Heart left ventricle (tissue), 16 donors: ENCODE measurements around the gene THAP4. TPM values are rescaled to one million over a fixed set of nuclear protein-coding genes. Genes with fewer than 3 reads are reported as not detected.

Source experiments
- ATAC-seq, 4 donors: fragments of 200-7000 bp; cut with Tn5 transposase; one replicate each; pipeline ENCODE4 v1.9.1; 2020 to 2022; ENCODE audit warnings: moderate library complexity in 4 of 4, mild to moderate bottlenecking in 3 of 4, moderate number of reproducible peaks in 1 of 4
- DNase-seq, 5 donors: peaks; one replicate each; pipeline ENCODE4 v3.0.0-alpha.2; 2020
- H3K27ac ChIP-seq, 12 donors: fragments of 200-600 bp; sonication (generic) in 4 of 12; one replicate each; pipeline versions ENCODE4 v1.5.0 to v1.8.0; 2016 to 2022; ENCODE audit warnings: mild to moderate bottlenecking in 2 of 12
- H3K27me3 ChIP-seq, 9 donors: fragments of 200-600 bp; sonication (generic) in 2 of 9; one replicate each; pipeline versions ENCODE4 v1.5.1 to v1.8.0; 2016 to 2022; ENCODE audit warnings: mild to moderate bottlenecking in 3 of 9
- H3K36me3 ChIP-seq, 9 donors: fragments of 200-600 bp; sonication (generic) in 2 of 9; one replicate each; pipeline versions ENCODE4 v1.5.0 to v1.8.0; 2018 to 2022; ENCODE audit warnings: mild to moderate bottlenecking in 2 of 9
- H3K4me1 ChIP-seq, 12 donors: fragments of 200-600 bp; sonication (generic) in 4 of 12; one replicate each; pipeline versions ENCODE4 v1.5.0 to v1.8.0; 2016 to 2022; ENCODE audit warnings: mild to moderate bottlenecking in 3 of 12
- H3K4me3 ChIP-seq, 12 donors: fragments of 200-600 bp; sonication (generic) in 4 of 12; one replicate each; pipeline versions ENCODE4 v1.5.0 to v1.8.0; 2017 to 2022; ENCODE audit warnings: mild to moderate bottlenecking in 9 of 12, moderate library complexity in 4 of 12
- H3K9me3 ChIP-seq, 12 donors: fragments of 200-600 bp; sonication (generic) in 4 of 12; one replicate each; pipeline versions ENCODE4 v1.5.0 to v1.8.0; 2016 to 2022; ENCODE audit warnings: mild to moderate bottlenecking in 1 of 12
- CTCF ChIP-seq, 12 donors: fragments of 200-600 bp; sonication (generic) in 4 of 12; IDR thresholded peaks; one replicate each; pipeline versions ENCODE4 v1.5.0 to v1.8.0; 2018 to 2022; ENCODE audit warnings: antibody characterized with exemption in 12 of 12, mild to moderate bottlenecking in 5 of 12
- POLR2A ChIP-seq, 2 donors: fragments of 450-650 bp; IDR thresholded peaks; one replicate each; pipeline ENCODE4 v1.6.1; 2017; ENCODE audit warnings: antibody characterized with exemption in 2 of 2, mild to moderate bottlenecking in 2 of 2, moderate library complexity in 2 of 2
- WGBS, 4 donors: extraction: QIAGEN DNeasy Blood & Tissue Kit in 2 of 4; methylation state at CpG; one replicate each; pipeline versions ENCODE4 v1.1.5 to v1.1.7; 2013 to 2018; 5-methylcytosine and 5-hydroxymethylcytosine counted together
- intact Hi-C, 10 donors: fragments of 100-400 bp; cut with DNase I; formaldehyde crosslinking; loops; one replicate each; pipeline versions ENCODE4 v1.11.1 to v1.14.2; 2022
- polyA plus RNA-seq, 2 donors: library from polyadenylated mRNA; stranded (reverse); fragments of 200-250 nt; gene quantifications; one replicate each; pipeline ENCODE4 v1.2.3, GENCODE V29; 2013
- total RNA-seq, 9 donors: library from RNA; depleted of rRNA in 2 of 9; stranded (reverse); fragments of >200 nt in 2 of 9; fragmentation: NEBNext Ultra II Directional in 3 of 9; extraction: Animal tissue kit (Norgen Biotek cat#: 25700) in 3 of 9; gene quantifications; one replicate each; pipeline versions ENCODE4 v1.1.0 to v1.2.4, GENCODE V29; 2016 to 2023
- donor health status: ischemic (EF 13 %, LVEDD 7.1; RV severe dilation, severe dysfunction).
- donor health status: healthy with polysubstance abuse.
- donor health status: DM: no; HTN: yes; CAD: no.
- donor health status: DM: no; HTN: no; CAD: no.
- donor health status: ischemic (EF 25% LVEDD 6.9; RV normal size, moderate dysfunction).
- donor health status: ischemic (EF 25% LVEDD 5.7; RV mildly dilated, moderate dysfunction).
- donor health status: healthy.
- donor health status: DM: yes; HTN: yes; CAD: no.
- donor health status: ischemic (EF 35%, LVEDD 5.7; RV mildly dilated, moderate dysfunction).
- donor health status: nonischemic (EF 11% LVEDD 7.7; RV severe dilation, severe dysfunction).
- donor health status: DM: yes; HTN: yes; CAD: no.
- donor health status: PGD.
- donor health status: ischemic (EF 29% LVEDD 5.4; RV normal size, mild dysfunction).
- donor health status: nonischemic (EF 23%, LVEDD 6.1; RV moderate dilation, normal function).

THAP4 gene
- total and polyA plus RNA-seq, 11 donors: 61.7 to 110 (median 80.4) TPM

- Histone ChIP-seq H3K4me3 (peak within 1 kb of the TSS; percentile 50 to 90 (median 66)), H3K27me3 (peaks cover 0 to 27% (median 2%) of the 10 kb centered on the region in 9 donors), H3K36me3 (peaks cover 0 to 9% (median 0%) of the 10 kb centered on the region in 9 donors), H3K9me3 (peaks cover 0 to 22% (median 11%) of the 10 kb centered on the region in 12 donors), H3K27ac (peak within 1 kb of the TSS; percentile 20 to 86 (median 72)), H3K4me1 (peaks cover 0 to 51% (median 22%) of the 10 kb centered on the region in 12 donors)
- intact Hi-C loops: loop anchor here in 2 of 10 donors (5.0 kb wide), 1 partner anchor 51 kb away; the partner anchor contains the start of gene STK25 (in 2 of the 2)
- peak; percentile 59 to 77 (median 70) for DNase-seq
- ATAC-seq: peak in 3 of 4 donors; percentile 35 to 63 (median 39)
- no peak for TF ChIP-seq CTCF (IDR thresholded peaks at IDR 0.05)
- TF ChIP-seq POLR2A (IDR thresholded peaks at IDR 0.05): no peak
- WGBS, 4 donors: 1 to 3% (median 1%) methylated on average over 24 to 98 of the region's 98 CpGs
Measured at GRCh38 chr2:241558532-241559322, 78.2 kb downstream of the THAP4 start, which contains the start of gene BOK. BOK (plus strand) TSS chr2:241558745; CDS start chr2:241559484, 739 bp downstream.

- intact Hi-C loops: loop anchor here in 2 of 10 donors (5.0 kb wide), 1 partner anchor 49 kb away; the partner anchor contains the start of gene STK25 (in 2 of the 2)
- H3K27me3 ChIP-seq: peaks cover 0 to 27% (median 2%) of the 10 kb centered on the region in 9 donors
- no peak overlapping the region for H3K27ac ChIP-seq
- no peak for TF ChIP-seq CTCF (IDR thresholded peaks at IDR 0.05)
- TF ChIP-seq POLR2A (IDR thresholded peaks at IDR 0.05): no peak
- H3K9me3 ChIP-seq: peaks cover 0 to 22% (median 11%) of the 10 kb centered on the region in 12 donors
- ATAC-seq (no peak), DNase-seq (no peak)
- peaks cover 0 to 34% (median 18%) of the 10 kb centered on the region in 12 donors for H3K4me1 ChIP-seq
- no peak overlapping the region for H3K4me3 ChIP-seq
- no peaks in the 10 kb centered on the region for H3K36me3 ChIP-seq
Measured at GRCh38 chr2:241556746-241557145, 80.2 kb downstream of the THAP4 start.

- WGBS, 4 donors: 38 to 78% (median 47%) methylated on average over 3 of the region's 3 CpGs
Measured at GRCh38 chr2:241555711-241556110, 81.2 kb downstream of the THAP4 start.

More at GRCh38 chr2:241555711-241556110, 81.2 kb downstream of the THAP4 start:
- no peak overlapping the region for H3K4me3 ChIP-seq
- peaks cover 0 to 36% (median 13%) of the 10 kb centered on the region in 12 donors for H3K4me1 ChIP-seq
- ATAC-seq (no peak), DNase-seq (peak in 1 of 5 donors; percentile 13)
- peaks cover 0 to 27% (median 2%) of the 10 kb centered on the region in 9 donors for H3K27me3 ChIP-seq
- H3K27ac ChIP-seq: no peak overlapping the region
- TF ChIP-seq CTCF (IDR thresholded peaks at IDR 0.05) (no peak), POLR2A (IDR thresholded peaks at IDR 0.05) (no peak)
- intact Hi-C loops: loop anchor here in 2 of 10 donors (5.0 kb wide), 1 partner anchor 48 kb away; the partner anchor contains the start of gene STK25 (in 2 of the 2)
- peaks cover 0 to 22% (median 11%) of the 10 kb centered on the region in 12 donors for H3K9me3 ChIP-seq
- no peaks in the 10 kb centered on the region for H3K36me3 ChIP-seq
